Smooth muscle cell (in vitro differentiated cells): ENCODE results near the gene PAPOLB. TPM values are rescaled to one million over a fixed set of nuclear protein-coding genes. Genes with fewer than 3 reads are reported as not detected.
"Not testable (repeated sequence)": the region's sequence is repeated elsewhere in the genome, so short reads cannot be mapped to it uniquely, and the experiment has no call there.

Experiments used
- DNase-seq: peaks from one replicate; lab custom pipeline; 2025; ENCODE audit not compliant: unreplicated experiment; lab: John Stamatoyannopoulos, UW
- H2AFZ ChIP-seq: fragments of 200-600 bp; sonication (generic); 2 replicates; pipeline ENCODE4 v1.6.0; 2016; ENCODE audit warnings: antibody characterized with exemption, low read depth, mild to moderate bottlenecking
- H3F3A ChIP-seq: fragments of 200-600 bp; sonication (generic); 2 replicates; pipeline ENCODE4 v1.6.0; 2017; ENCODE audit warnings: antibody characterized with exemption, low read depth
- H3K27ac ChIP-seq: fragments of 200-600 bp; sonication (generic); 2 replicates; pipeline ENCODE4 v1.5.1; 2016; ENCODE audit warnings: low read depth, mild to moderate bottlenecking
- H3K27me3 ChIP-seq: fragments of 200-600 bp; sonication (generic); 2 replicates; pipeline ENCODE4 v1.6.1; 2016; ENCODE audit warnings: low read depth, mild to moderate bottlenecking
- H3K36me3 ChIP-seq: fragments of 200-600 bp; sonication (generic); 2 replicates; pipeline ENCODE4 v1.5.1; 2016; ENCODE audit warnings: low read depth
- H3K4me1 ChIP-seq: fragments of 200-600 bp; sonication (generic); 2 replicates; pipeline ENCODE4 v1.5.1; 2016; ENCODE audit warnings: low read depth
- H3K4me2 ChIP-seq: fragments of 200-600 bp; sonication (generic); 2 replicates; pipeline ENCODE4 v1.6.0; 2016; ENCODE audit warnings: mild to moderate bottlenecking
- H3K4me3 ChIP-seq: fragments of 200-600 bp; sonication (generic); 2 replicates; pipeline ENCODE4 v1.5.1; 2016; ENCODE audit warnings: mild to moderate bottlenecking
- H3K79me2 ChIP-seq: fragments of 200-600 bp; sonication (generic); 2 replicates; pipeline ENCODE4 v1.6.0; 2016; ENCODE audit warnings: low read depth, mild to moderate bottlenecking
- H3K9ac ChIP-seq: fragments of 200-600 bp; sonication (generic); 2 replicates; pipeline ENCODE4 v1.6.0; 2016; ENCODE audit warnings: low read depth
- H3K9me3 ChIP-seq: fragments of 200-600 bp; sonication (generic); replicated peaks from 2 replicates; pipeline ENCODE4 v1.5.1; 2016; ENCODE audit warnings: low read depth
- H4K20me1 ChIP-seq: fragments of 200-600 bp; sonication (generic); 2 replicates; pipeline ENCODE4 v1.6.0; 2016; ENCODE audit warnings: low read depth
- CTCF ChIP-seq: fragments of 200-600 bp; sonication (generic); IDR thresholded peaks from 2 replicates; pipeline ENCODE4 v1.5.1; 2017; ENCODE audit warnings: borderline replicate concordance, mild to moderate bottlenecking, antibody characterized with exemption; ENCODE audit not compliant: insufficient read depth, poor library complexity, severe bottlenecking
- WGBS: methylation state at CpG from one replicate; pipeline ENCODE4 v1.1.7; 2016; ENCODE audit warnings: low lambda C conversion rate; 5-methylcytosine and 5-hydroxymethylcytosine counted together
- polyA plus RNA-seq: library from polyadenylated mRNA; unstranded; fragments of >200 nt; fragmentation: Nextera tagmentation; extraction: Ambion mirVana; gene quantifications from 2 replicates; pipeline ENCODE4 v1.2.1, GENCODE V29; 2016
- total RNA-seq: library from RNA; depleted of rRNA; stranded (reverse); fragments of >200 nt; gene quantifications from 2 replicates; pipeline ENCODE4 v1.2.3, GENCODE V29; 2014

Gene PAPOLB
- total and polyA plus RNA-seq, 2 experiments from 2014 or later, result 0.18 TPM; not detected in 1

- no peaks in the 10 kb centered on the region for H3K9me3 ChIP-seq
- H3K4me1 ChIP-seq, result no peaks in the 10 kb centered on the region
- H3K4me2 ChIP-seq, result no peak overlapping the region
- no peak overlapping the region for H2AFZ ChIP-seq
- H3K9ac ChIP-seq, result no peak overlapping the region
- H3F3A ChIP-seq, result no peaks in the 10 kb centered on the region
- H4K20me1 ChIP-seq, result no peaks in the 10 kb centered on the region
- no peak for DNase-seq
- no peaks in the 10 kb centered on the region for H3K36me3 ChIP-seq
- H3K27ac ChIP-seq, result no peak overlapping the region
- H3K4me3 ChIP-seq, result no peak overlapping the region
- peaks cover 11% of the 10 kb centered on the region for H3K27me3 ChIP-seq
- no peak for TF ChIP-seq CTCF
- H3K79me2 ChIP-seq, result no peaks in the 10 kb centered on the region
Measured at GRCh38 chr7:4904346-4904745, 42.5 kb upstream of the PAPOLB start.

- no peak for DNase-seq
- no peak overlapping the region for H3K27ac ChIP-seq
- WGBS, result 91% methylated on average over 11 of the region's 11 CpGs
- H3K9me3 ChIP-seq, result no peaks in the 10 kb centered on the region
- H2AFZ ChIP-seq, result no peak overlapping the region
- no peaks in the 10 kb centered on the region for H3K4me1 ChIP-seq
- H3K79me2 ChIP-seq, result no peaks in the 10 kb centered on the region
- no peaks in the 10 kb centered on the region for H3K27me3 ChIP-seq
- H3K9ac ChIP-seq, result no peak overlapping the region
- no peaks in the 10 kb centered on the region for H3K36me3 ChIP-seq
- TF ChIP-seq CTCF, result no peak
- no peak overlapping the region for H3K4me2 ChIP-seq
- H4K20me1 ChIP-seq, result no peaks in the 10 kb centered on the region
- no peak overlapping the region for H3K4me3 ChIP-seq
- H3F3A ChIP-seq, result no peaks in the 10 kb centered on the region
Measured at GRCh38 chr7:4895766-4896165, 33.9 kb upstream of the PAPOLB start.

GRCh38 chr7:4894482-4894881 is 32.7 kb upstream of the PAPOLB start:
- no peaks in the 10 kb centered on the region for H3K4me1 ChIP-seq
- no peak overlapping the region for H3K4me3 ChIP-seq
- 84% methylated on average over 9 of the region's 9 CpGs for WGBS
- no peak overlapping the region for H3K27ac ChIP-seq
- no peak for TF ChIP-seq CTCF
- no peak overlapping the region for H3K4me2 ChIP-seq
- no peaks in the 10 kb centered on the region for H3K36me3 ChIP-seq
- no peak for DNase-seq
- H3F3A ChIP-seq, result no peaks in the 10 kb centered on the region
- H4K20me1 ChIP-seq, result no peaks in the 10 kb centered on the region
- no peak overlapping the region for H2AFZ ChIP-seq
- no peak overlapping the region for H3K9ac ChIP-seq
- H3K79me2 ChIP-seq, result no peaks in the 10 kb centered on the region
- H3K9me3 ChIP-seq, result no peaks in the 10 kb centered on the region
- H3K27me3 ChIP-seq, result no peaks in the 10 kb centered on the region

GRCh38 chr7:4893929-4894475 is 32.2 kb upstream of the PAPOLB start:
- WGBS, result 93% methylated on average over 8 of the region's 8 CpGs
- Histone ChIP-seq H3K27ac (no peak overlapping the region), H3K4me1 (no peaks in the 10 kb centered on the region), H3K36me3 (no peaks in the 10 kb centered on the region), H3K27me3 (no peaks in the 10 kb centered on the region), H3K9me3 (no peaks in the 10 kb centered on the region), H3K4me3 (no peak overlapping the region), H3F3A (no peaks in the 10 kb centered on the region), H4K20me1 (no peaks in the 10 kb centered on the region), H3K9ac (no peak overlapping the region), H2AFZ (no peak overlapping the region), H3K79me2 (no peaks in the 10 kb centered on the region), H3K4me2 (no peak overlapping the region)
- DNase-seq, result no peak
- TF ChIP-seq CTCF, result no peak

- H3K9ac ChIP-seq, H3K36me3 ChIP-seq, H3K4me2 ChIP-seq, H3K27me3 ChIP-seq, H3K27ac ChIP-seq, H3K79me2 ChIP-seq, H3K4me3 ChIP-seq, DNase-seq, H2AFZ ChIP-seq, H3F3A ChIP-seq, H3K9me3 ChIP-seq, H4K20me1 ChIP-seq, H3K4me1 ChIP-seq: not testable (repeated sequence)
- WGBS, result 93% methylated on average over 4 of the region's 4 CpGs
Measured at GRCh38 chr7:4893188-4893587, 31.4 kb upstream of the PAPOLB start.

- not testable (repeated sequence) for H3K4me3 ChIP-seq, H3K4me2 ChIP-seq, H3F3A ChIP-seq, H2AFZ ChIP-seq, H3K9me3 ChIP-seq, H3K9ac ChIP-seq, H4K20me1 ChIP-seq, H3K79me2 ChIP-seq, H3K27me3 ChIP-seq, DNase-seq, H3K4me1 ChIP-seq, H3K36me3 ChIP-seq, H3K27ac ChIP-seq
- WGBS, result 75% methylated on average over 2 of the region's 2 CpGs
Measured at GRCh38 chr7:4891522-4891921, 29.7 kb upstream of the PAPOLB start.
